ENCODE measurements around the gene BCAS1.

GRCh38 chr20:53981752-53982437 is 88.5 kb downstream of the BCAS1 start:
- TF ChIP-seq GATA2 (IDR thresholded peaks at IDR 0.05; ENCODE audit: low read depth, low read length) (no peak), GATA3 (IDR thresholded peaks at IDR 0.05; ENCODE audit: low read depth, low read length) (no peak)

Data from SH-SY5Y (cell line).